ENCODE data around the gene ARHGAP35. TPM values are rescaled to one million over a fixed set of nuclear protein-coding genes. Genes with fewer than 3 reads are reported as not detected.

The ARHGAP35 gene
- total RNA-seq, 3 donors from 2014 or later, result 44.8 to 61.9 (median 60.3) TPM

DNA sequence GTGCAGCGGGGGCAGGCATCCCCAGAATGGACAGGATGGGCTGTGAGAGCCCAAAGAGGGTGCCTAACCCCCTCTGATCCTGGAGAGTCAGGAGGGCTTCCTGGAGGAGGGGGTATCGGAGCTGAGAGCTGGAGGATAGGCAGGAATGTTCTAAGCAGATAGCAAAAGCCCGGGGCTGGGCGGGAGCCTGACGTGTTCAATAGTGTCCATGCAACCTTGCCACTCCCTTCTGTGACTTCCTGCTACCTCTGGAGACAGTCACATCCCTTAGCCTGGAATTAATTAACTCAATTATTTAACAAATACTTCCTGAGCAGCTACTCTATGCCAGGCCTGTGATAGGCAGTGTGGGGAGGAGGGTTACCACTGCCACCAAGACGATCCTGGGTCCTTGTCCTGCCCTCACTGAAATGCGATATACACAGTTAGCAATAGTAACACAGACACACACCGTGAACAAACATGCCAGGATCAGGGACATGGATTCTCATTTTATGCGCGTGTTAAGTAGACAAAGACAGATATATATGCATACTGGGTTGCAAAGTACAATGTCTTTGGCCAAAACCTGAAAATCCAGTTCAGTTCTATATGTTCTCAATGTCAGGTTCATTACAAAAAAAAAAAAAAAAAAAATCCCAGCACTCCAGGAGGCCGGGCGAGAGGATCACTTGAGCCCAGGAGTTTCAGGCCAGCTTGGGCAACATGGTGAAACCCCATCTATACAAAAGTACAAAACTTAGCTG, 20.9 kb upstream of the ARHGAP35 start:
- Histone ChIP-seq H3K27ac (peak overlapping the region; percentile 77 to 80), H3K9me3 (no peaks in the 10 kb centered on the region), H3K36me3 (peaks cover 3% of the 10 kb centered on the region), H3K27me3 (no peaks in the 10 kb centered on the region), H3K4me3 (no peak overlapping the region), H3K4me1 (no peaks in the 10 kb centered on the region)
- intact Hi-C loops (cut with DNase I; ENCODE audit: low total_unique reads), result no loop called here
- TF ChIP-seq, protein P1, sequence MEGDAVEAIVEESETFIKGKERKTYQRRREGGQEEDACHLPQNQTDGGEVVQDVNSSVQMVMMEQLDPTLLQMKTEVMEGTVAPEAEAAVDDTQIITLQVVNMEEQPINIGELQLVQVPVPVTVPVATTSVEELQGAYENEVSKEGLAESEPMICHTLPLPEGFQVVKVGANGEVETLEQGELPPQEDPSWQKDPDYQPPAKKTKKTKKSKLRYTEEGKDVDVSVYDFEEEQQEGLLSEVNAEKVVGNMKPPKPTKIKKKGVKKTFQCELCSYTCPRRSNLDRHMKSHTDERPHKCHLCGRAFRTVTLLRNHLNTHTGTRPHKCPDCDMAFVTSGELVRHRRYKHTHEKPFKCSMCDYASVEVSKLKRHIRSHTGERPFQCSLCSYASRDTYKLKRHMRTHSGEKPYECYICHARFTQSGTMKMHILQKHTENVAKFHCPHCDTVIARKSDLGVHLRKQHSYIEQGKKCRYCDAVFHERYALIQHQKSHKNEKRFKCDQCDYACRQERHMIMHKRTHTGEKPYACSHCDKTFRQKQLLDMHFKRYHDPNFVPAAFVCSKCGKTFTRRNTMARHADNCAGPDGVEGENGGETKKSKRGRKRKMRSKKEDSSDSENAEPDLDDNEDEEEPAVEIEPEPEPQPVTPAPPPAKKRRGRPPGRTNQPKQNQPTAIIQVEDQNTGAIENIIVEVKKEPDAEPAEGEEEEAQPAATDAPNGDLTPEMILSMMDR (IDR thresholded peaks at IDR 0.05), result no peak
- TF ChIP-seq POLR2AphosphoS5 (IDR thresholded peaks at IDR 0.05), result no peak
- no peak for TF ChIP-seq POLR2A (IDR thresholded peaks at IDR 0.05)
- DNase-seq (ENCODE audit: low spot score in 2 of 2), result peak in 1 of 2 donors; percentile 46

DNA sequence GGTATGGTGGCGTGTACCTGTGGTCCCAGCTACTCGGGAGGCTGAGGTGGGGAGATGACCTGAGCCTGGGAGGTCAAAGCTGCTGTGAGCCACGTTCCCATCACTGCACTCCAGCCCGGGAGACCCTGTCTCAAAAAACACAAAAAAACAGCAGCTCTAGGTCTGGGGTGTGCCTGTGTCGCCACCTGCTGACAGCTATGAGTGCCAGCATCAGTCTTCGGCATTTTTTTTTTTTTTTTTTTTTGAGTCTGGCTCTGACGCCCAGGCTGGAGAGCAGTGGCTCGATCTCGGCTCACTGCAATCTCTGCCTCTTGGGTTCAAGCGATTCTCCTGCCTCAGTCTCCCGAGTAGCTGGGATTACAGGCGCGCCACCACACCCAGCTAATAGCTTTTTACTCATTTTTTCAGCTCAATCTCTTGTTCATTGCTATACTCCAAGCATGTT, 20.3 kb upstream of the ARHGAP35 start:
- Histone ChIP-seq H3K27me3 (no peaks in the 10 kb centered on the region), H3K36me3 (peaks cover 3% of the 10 kb centered on the region), H3K4me1 (no peaks in the 10 kb centered on the region), H3K4me3 (no peak overlapping the region), H3K27ac (peak overlapping the region; percentile 29 to 80), H3K9me3 (no peaks in the 10 kb centered on the region)
- no peak for DNase-seq (ENCODE audit: low spot score in 2 of 2)
- intact Hi-C loops (cut with DNase I; ENCODE audit: low total_unique reads), result no loop called here
- peak in 2 of 3 donors; percentile 13 to 17 for TF ChIP-seq POLR2AphosphoS5 (IDR thresholded peaks at IDR 0.05)
- TF ChIP-seq POLR2A (IDR thresholded peaks at IDR 0.05), result no peak
- TF ChIP-seq, protein P1 (IDR thresholded peaks at IDR 0.05), result peak; percentile 81 to 96 (median 91)

DNA sequence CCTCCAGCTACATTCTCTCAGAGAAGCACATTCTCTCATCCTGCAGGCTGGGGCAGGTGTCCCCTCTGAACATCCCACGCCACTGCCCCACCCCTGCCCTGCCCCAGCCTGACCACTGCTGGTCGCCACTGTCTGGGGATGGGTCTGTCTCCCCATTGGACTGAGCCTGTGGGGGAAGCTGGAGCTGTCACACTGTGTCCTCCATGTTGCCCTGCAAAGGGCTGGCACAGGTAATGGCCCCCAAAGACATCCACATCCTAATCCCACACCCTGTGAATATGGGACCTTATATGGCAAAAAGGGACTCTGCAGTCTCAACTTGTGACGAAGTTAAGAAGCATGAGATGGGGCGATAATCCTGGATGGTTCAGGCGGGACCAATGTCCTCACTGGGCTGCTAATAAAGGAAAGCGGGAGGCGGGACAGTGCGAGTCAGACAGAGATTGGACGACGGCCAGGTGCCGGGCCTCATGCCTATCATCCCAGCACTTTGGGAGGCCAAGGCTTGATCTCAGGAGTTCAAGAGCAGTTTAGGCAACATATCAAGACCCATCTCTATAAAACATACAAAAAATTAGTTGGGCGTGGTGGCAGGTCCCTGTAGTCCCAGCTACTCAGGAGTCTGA, 19.2 kb upstream of the ARHGAP35 start:
- no peaks in the 10 kb centered on the region for H3K27me3 ChIP-seq
- no peak overlapping the region for H3K4me3 ChIP-seq
- TF ChIP-seq POLR2AphosphoS5 (IDR thresholded peaks at IDR 0.05) (no peak), POLR2A (IDR thresholded peaks at IDR 0.05) (no peak)
- TF ChIP-seq, protein P1 (IDR thresholded peaks at IDR 0.05), result no peak
- H3K4me1 ChIP-seq, result no peaks in the 10 kb centered on the region
- no peaks in the 10 kb centered on the region for H3K9me3 ChIP-seq
- DNase-seq (ENCODE audit: low spot score in 2 of 2), result no peak
- intact Hi-C loops (cut with DNase I; ENCODE audit: low total_unique reads), result no loop called here
- H3K27ac ChIP-seq, result peak overlapping the region; percentile 35 to 36
- peaks cover 3% of the 10 kb centered on the region for H3K36me3 ChIP-seq

DNA sequence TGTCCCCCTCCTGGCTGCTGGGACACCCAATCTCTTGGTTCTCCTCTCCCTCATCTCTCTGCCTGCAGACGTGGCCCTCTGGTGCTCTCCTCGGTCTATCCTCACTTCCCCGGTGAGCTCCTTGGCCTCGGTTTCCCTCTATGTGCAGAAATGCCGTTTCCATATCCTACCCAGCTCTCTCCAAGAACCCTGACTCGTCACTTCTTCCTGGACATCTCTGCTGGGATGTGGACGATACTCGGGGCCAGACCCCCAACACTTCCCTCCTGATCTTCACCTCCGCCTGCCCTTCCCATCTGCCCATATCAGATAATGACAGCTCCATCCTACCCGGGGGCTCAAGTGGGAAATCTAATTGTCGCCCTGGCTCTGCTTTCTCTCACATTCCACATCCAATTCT, 18.0 kb upstream of the ARHGAP35 start:
- TF ChIP-seq, protein P1 (IDR thresholded peaks at IDR 0.05), result no peak
- TF ChIP-seq POLR2A (IDR thresholded peaks at IDR 0.05) (no peak), POLR2AphosphoS5 (IDR thresholded peaks at IDR 0.05) (no peak)
- Histone ChIP-seq H3K4me3 (no peak overlapping the region), H3K27ac (peak overlapping the region in 1 of 2 donors; percentile 35), H3K9me3 (no peaks in the 10 kb centered on the region), H3K27me3 (no peaks in the 10 kb centered on the region), H3K4me1 (no peaks in the 10 kb centered on the region), H3K36me3 (peaks cover 3% of the 10 kb centered on the region)
- DNase-seq (ENCODE audit: low spot score in 2 of 2), result no peak
- intact Hi-C loops (cut with DNase I; ENCODE audit: low total_unique reads), result no loop called here

DNA sequence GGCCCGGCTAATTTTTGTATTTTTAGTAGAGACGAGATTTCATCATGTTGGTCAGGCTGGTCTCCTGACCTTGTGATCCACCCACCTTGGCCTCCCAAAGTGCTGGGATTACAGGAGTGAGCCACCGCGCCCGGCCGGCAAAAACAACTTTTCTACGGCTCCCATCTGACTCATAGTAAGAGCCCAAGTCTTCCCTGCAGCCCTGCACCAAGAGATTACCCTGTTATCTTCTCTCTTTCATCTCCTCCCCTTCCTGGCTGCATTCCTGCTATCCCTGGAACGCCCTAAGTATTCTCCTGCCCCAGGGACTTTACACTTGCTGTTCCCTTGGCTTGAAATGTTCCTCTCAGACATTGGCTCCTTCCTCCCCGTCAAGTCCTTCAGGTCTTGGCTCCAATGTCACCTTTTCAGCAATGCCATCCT, 16.7 kb upstream of the ARHGAP35 start:
- intact Hi-C loops (cut with DNase I; ENCODE audit: low total_unique reads), result no loop called here
- no peaks in the 10 kb centered on the region for H3K9me3 ChIP-seq
- H3K4me1 ChIP-seq, result no peaks in the 10 kb centered on the region
- no peaks in the 10 kb centered on the region for H3K36me3 ChIP-seq
- no peak overlapping the region for H3K27ac ChIP-seq
- no peak for DNase-seq (ENCODE audit: low spot score in 2 of 2)
- no peak for TF ChIP-seq POLR2AphosphoS5 (IDR thresholded peaks at IDR 0.05)
- no peak for TF ChIP-seq POLR2A (IDR thresholded peaks at IDR 0.05)
- TF ChIP-seq, protein P1 (IDR thresholded peaks at IDR 0.05), result no peak
- no peak overlapping the region for H3K4me3 ChIP-seq
- no peaks in the 10 kb centered on the region for H3K27me3 ChIP-seq
